Measurements from ENCODE around the gene TMEM163.

The TMEM163 gene

GRCh38 chr2:134676960-134677359 is 41.8 kb downstream of the TMEM163 start:
- Histone ChIP-seq H3K9me3 (ENCODE audit: insufficient read depth, low read depth, low read length) (no peaks in the 10 kb centered on the region), H3K23ac (ENCODE audit: low read length) (no peak overlapping the region), H3K36me3 (ENCODE audit: control insufficient read depth in 1 of 2, insufficient read depth in 2 of 2, low read length in 2 of 2) (no peaks in the 10 kb centered on the region), H3K4me2 (ENCODE audit: low read length) (no peak overlapping the region), H2BK120ac (ENCODE audit: insufficient read depth, low read length, poor library complexity) (no peak overlapping the region), H2AK5ac (ENCODE audit: low read length) (no peak overlapping the region), H2BK12ac (ENCODE audit: low read length) (no peak overlapping the region), H4K8ac (ENCODE audit: low read depth, low read length) (no peak overlapping the region), H3K9ac (ENCODE audit: low read length) (no peak overlapping the region), H2BK5ac (ENCODE audit: low read depth, low read length, poor library complexity) (no peak overlapping the region), H3K27ac (ENCODE audit: low read depth, low read length) (no peak overlapping the region), H2AFZ (ENCODE audit: insufficient read depth, low read length, poor library complexity) (no peak overlapping the region), H3K4me1 (ENCODE audit: control insufficient read depth in 1 of 2, insufficient read depth in 2 of 2, low read length in 2 of 2) (no peaks in the 10 kb centered on the region), H3K4me3 (ENCODE audit: low read depth, low read length) (no peak overlapping the region), H4K91ac (ENCODE audit: low read depth, low read length) (no peak overlapping the region), H3K4ac (ENCODE audit: low read depth, low read length) (no peak overlapping the region), H4K12ac (ENCODE audit: low read depth, low read length) (no peak overlapping the region), H3K14ac (ENCODE audit: low read length) (no peak overlapping the region), H3K79me2 (ENCODE audit: control insufficient read depth, insufficient read depth, low read length, poor library complexity) (no peaks in the 10 kb centered on the region), H3K79me1 (ENCODE audit: low read length) (no peaks in the 10 kb centered on the region), H3K18ac (ENCODE audit: low read length) (no peak overlapping the region), H3K27me3 (ENCODE audit: insufficient read depth, low read length) (no peaks in the 10 kb centered on the region)
- no CpG with 5 or more reads among the region's 12 CpGs for WGBS (ENCODE audit: extremely low coverage, insufficient coverage, insufficient read length)
- no peak for DNase-seq

GRCh38 chr2:134675314-134675713 is 43.5 kb downstream of the TMEM163 start:
- H3K4me1 ChIP-seq (ENCODE audit: control insufficient read depth in 1 of 2, insufficient read depth in 2 of 2, low read length in 2 of 2), result no peaks in the 10 kb centered on the region
- H3K4me3 ChIP-seq (ENCODE audit: low read depth, low read length), result no peak overlapping the region
- no peak overlapping the region for H2BK120ac ChIP-seq (ENCODE audit: insufficient read depth, low read length, poor library complexity)
- H3K9me3 ChIP-seq (ENCODE audit: insufficient read depth, low read depth, low read length), result no peaks in the 10 kb centered on the region
- no peak overlapping the region for H3K14ac ChIP-seq (ENCODE audit: low read length)
- no peaks in the 10 kb centered on the region for H3K79me2 ChIP-seq (ENCODE audit: control insufficient read depth, insufficient read depth, low read length, poor library complexity)
- no peak overlapping the region for H2BK12ac ChIP-seq (ENCODE audit: low read length)
- no peak overlapping the region for H3K23ac ChIP-seq (ENCODE audit: low read length)
- no peak overlapping the region for H2BK5ac ChIP-seq (ENCODE audit: low read depth, low read length, poor library complexity)
- H3K79me1 ChIP-seq (ENCODE audit: low read length), result no peaks in the 10 kb centered on the region
- H4K8ac ChIP-seq (ENCODE audit: low read depth, low read length), result no peak overlapping the region
- no peak overlapping the region for H2AK5ac ChIP-seq (ENCODE audit: low read length)
- H3K27ac ChIP-seq (ENCODE audit: low read depth, low read length), result no peak overlapping the region
- H3K4me2 ChIP-seq (ENCODE audit: low read length), result no peak overlapping the region
- H3K9ac ChIP-seq (ENCODE audit: low read length), result no peak overlapping the region
- DNase-seq, result no peak
- WGBS (ENCODE audit: extremely low coverage, insufficient coverage, insufficient read length), result no CpG with 5 or more reads among the region's 3 CpGs
- no peak overlapping the region for H4K12ac ChIP-seq (ENCODE audit: low read depth, low read length)
- H3K27me3 ChIP-seq (ENCODE audit: insufficient read depth, low read length), result no peaks in the 10 kb centered on the region
- no peak overlapping the region for H2AFZ ChIP-seq (ENCODE audit: insufficient read depth, low read length, poor library complexity)
- H4K91ac ChIP-seq (ENCODE audit: low read depth, low read length), result no peak overlapping the region
- H3K36me3 ChIP-seq (ENCODE audit: control insufficient read depth in 1 of 2, insufficient read depth in 2 of 2, low read length in 2 of 2), result no peaks in the 10 kb centered on the region
- H3K4ac ChIP-seq (ENCODE audit: low read depth, low read length), result no peak overlapping the region
- no peak overlapping the region for H3K18ac ChIP-seq (ENCODE audit: low read length)

DNA sequence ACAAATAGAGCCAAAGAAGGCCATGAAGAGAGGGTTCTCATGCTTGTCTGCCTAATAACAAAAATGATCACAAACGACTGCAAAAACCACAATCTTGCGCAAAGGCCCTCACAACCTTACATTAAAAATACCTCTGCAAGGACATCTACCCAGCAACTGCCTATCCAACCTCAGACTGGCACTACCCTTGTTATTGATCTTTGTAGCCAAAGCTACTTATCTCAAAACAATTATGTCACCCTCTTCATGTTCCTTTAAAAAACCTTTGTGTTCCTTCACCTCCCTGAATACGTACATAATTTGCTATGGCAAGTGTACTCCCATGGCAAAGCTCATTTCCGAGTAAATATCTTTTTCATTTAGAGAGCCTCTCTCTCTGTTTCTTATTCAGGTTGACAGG is 44.1 kb downstream of the TMEM163 start:
- H3K9me3 ChIP-seq (ENCODE audit: insufficient read depth, low read depth, low read length), result no peaks in the 10 kb centered on the region
- no peak overlapping the region for H4K8ac ChIP-seq (ENCODE audit: low read depth, low read length)
- no peak overlapping the region for H2BK12ac ChIP-seq (ENCODE audit: low read length)
- H2AK5ac ChIP-seq (ENCODE audit: low read length), result no peak overlapping the region
- no peak overlapping the region for H3K9ac ChIP-seq (ENCODE audit: low read length)
- no peak overlapping the region for H3K4ac ChIP-seq (ENCODE audit: low read depth, low read length)
- H2AFZ ChIP-seq (ENCODE audit: insufficient read depth, low read length, poor library complexity), result no peak overlapping the region
- H4K12ac ChIP-seq (ENCODE audit: low read depth, low read length), result no peak overlapping the region
- DNase-seq, result no peak
- no peak overlapping the region for H3K18ac ChIP-seq (ENCODE audit: low read length)
- no peak overlapping the region for H2BK5ac ChIP-seq (ENCODE audit: low read depth, low read length, poor library complexity)
- no CpG with 5 or more reads among the region's 4 CpGs for WGBS (ENCODE audit: extremely low coverage, insufficient coverage, insufficient read length)
- no peak overlapping the region for H3K4me3 ChIP-seq (ENCODE audit: low read depth, low read length)
- no peak overlapping the region for H2BK120ac ChIP-seq (ENCODE audit: insufficient read depth, low read length, poor library complexity)
- no peaks in the 10 kb centered on the region for H3K79me1 ChIP-seq (ENCODE audit: low read length)
- H3K27me3 ChIP-seq (ENCODE audit: insufficient read depth, low read length), result no peaks in the 10 kb centered on the region
- no peak overlapping the region for H3K14ac ChIP-seq (ENCODE audit: low read length)
- no peak overlapping the region for H3K23ac ChIP-seq (ENCODE audit: low read length)
- no peaks in the 10 kb centered on the region for H3K36me3 ChIP-seq (ENCODE audit: control insufficient read depth in 1 of 2, insufficient read depth in 2 of 2, low read length in 2 of 2)
- no peaks in the 10 kb centered on the region for H3K79me2 ChIP-seq (ENCODE audit: control insufficient read depth, insufficient read depth, low read length, poor library complexity)
- no peak overlapping the region for H3K27ac ChIP-seq (ENCODE audit: low read depth, low read length)
- H3K4me2 ChIP-seq (ENCODE audit: low read length), result no peak overlapping the region
- no peaks in the 10 kb centered on the region for H3K4me1 ChIP-seq (ENCODE audit: control insufficient read depth in 1 of 2, insufficient read depth in 2 of 2, low read length in 2 of 2)
- no peak overlapping the region for H4K91ac ChIP-seq (ENCODE audit: low read depth, low read length)

DNA sequence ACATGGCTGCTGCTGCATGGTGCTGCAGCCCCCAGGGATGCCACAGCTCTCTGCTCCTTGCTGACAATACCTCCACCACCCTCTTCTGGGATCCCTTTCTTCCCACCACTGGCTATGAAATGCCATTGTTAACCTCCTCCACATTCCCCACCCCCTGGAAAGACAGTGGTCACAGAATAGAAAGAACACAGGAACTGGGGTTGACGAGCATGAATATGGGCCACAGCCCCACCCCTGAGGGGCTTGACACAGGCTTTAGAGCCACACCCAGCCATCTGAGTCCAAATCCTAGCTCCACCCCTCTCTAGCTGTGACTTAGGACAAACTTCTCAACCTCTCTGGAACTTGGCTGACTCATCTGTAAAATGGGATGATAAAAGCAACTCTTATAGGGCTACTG is 47.3 kb downstream of the TMEM163 start:
- Histone ChIP-seq H3K14ac (ENCODE audit: low read length) (no peak overlapping the region), H2BK5ac (ENCODE audit: low read depth, low read length, poor library complexity) (no peak overlapping the region), H2AK5ac (ENCODE audit: low read length) (no peak overlapping the region), H3K23ac (ENCODE audit: low read length) (no peak overlapping the region), H3K9ac (ENCODE audit: low read length) (no peak overlapping the region), H2BK120ac (ENCODE audit: insufficient read depth, low read length, poor library complexity) (no peak overlapping the region), H3K9me3 (ENCODE audit: insufficient read depth, low read depth, low read length) (peaks cover 2% of the 10 kb centered on the region), H2BK12ac (ENCODE audit: low read length) (no peak overlapping the region), H3K4me1 (ENCODE audit: control insufficient read depth in 1 of 2, insufficient read depth in 2 of 2, low read length in 2 of 2) (no peaks in the 10 kb centered on the region), H4K12ac (ENCODE audit: low read depth, low read length) (no peak overlapping the region), H2AFZ (ENCODE audit: insufficient read depth, low read length, poor library complexity) (no peak overlapping the region), H4K91ac (ENCODE audit: low read depth, low read length) (no peak overlapping the region), H3K36me3 (ENCODE audit: control insufficient read depth in 1 of 2, insufficient read depth in 2 of 2, low read length in 2 of 2) (no peaks in the 10 kb centered on the region), H3K4me3 (ENCODE audit: low read depth, low read length) (no peak overlapping the region), H4K8ac (ENCODE audit: low read depth, low read length) (no peak overlapping the region), H3K4me2 (ENCODE audit: low read length) (no peak overlapping the region), H3K79me2 (ENCODE audit: control insufficient read depth, insufficient read depth, low read length, poor library complexity) (no peaks in the 10 kb centered on the region), H3K18ac (ENCODE audit: low read length) (no peak overlapping the region), H3K79me1 (ENCODE audit: low read length) (no peaks in the 10 kb centered on the region), H3K27me3 (ENCODE audit: insufficient read depth, low read length) (no peaks in the 10 kb centered on the region), H3K27ac (ENCODE audit: low read depth, low read length) (no peak overlapping the region), H3K4ac (ENCODE audit: low read depth, low read length) (no peak overlapping the region)
- whole genome bisulfite sequencing (ENCODE audit: extremely low coverage, insufficient coverage, insufficient read length), result no CpG with 5 or more reads among the region's 1 CpG
- DNase-seq, result no peak
